H1 (cell line): ENCODE results near the gene FAM131A.

ENCODE experiments used
- CBX5 ChIP-seq: fragments of 300-800, 300-1000 bp; sonication (generic); IDR thresholded peaks from 2 replicates; pipeline ENCODE4 v1.7.1; 2016; ENCODE audit warnings: antibody characterized with exemption, low read length, low read depth
- RAD21 ChIP-seq, 2 experiments: IDR thresholded peaks in 1 of 2; conservative IDR thresholded peaks in 1 of 2; 2 replicates each; pipeline ENCODE4 v1.6.1; 2011; ENCODE audit warnings: low read depth in 2 of 2, low read length in 2 of 2, improper control_type of control experiment in 1 of 2, inconsistent platforms in 1 of 2, mild to moderate bottlenecking in 1 of 2, moderate library complexity in 1 of 2
- TCF12 ChIP-seq: IDR thresholded peaks from 2 replicates; pipeline ENCODE4 v1.6.1; 2011; ENCODE audit warnings: low read depth, mild to moderate bottlenecking, low read length

DNA sequence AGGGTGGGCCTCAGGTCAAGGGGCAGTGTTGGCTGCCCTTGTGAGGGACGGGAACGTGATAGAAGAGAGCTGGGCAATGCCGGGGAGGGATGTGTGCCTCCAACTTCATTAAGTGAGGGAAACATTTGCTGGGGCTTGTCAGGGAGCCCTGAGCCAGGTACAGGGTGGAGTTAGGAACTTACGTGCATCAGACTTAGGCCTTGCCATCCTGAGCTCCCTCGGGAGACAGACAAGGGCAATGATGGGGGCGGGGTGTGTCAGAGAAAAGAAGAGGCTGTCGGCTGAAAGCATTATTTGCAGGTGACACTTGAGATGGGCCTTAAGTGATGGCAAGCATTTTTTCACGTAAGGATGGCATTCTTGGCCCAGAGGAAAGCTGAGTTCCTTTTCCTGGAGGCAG is 1.6 kb downstream of the FAM131A start:
- TF ChIP-seq CBX5 (no peak), TCF12 (no peak), RAD21 (IDR thresholded peaks at IDR 0.05 in 1 of 2, conservative IDR thresholded peaks at IDR 0.05 in 1 of 2; ENCODE audit: low read depth in 2 of 2, low read length in 2 of 2) (no peak)
